MM.1S (cell line): ENCODE results near the gene ARMC3.

Experiments used
- DNase-seq: peaks from one replicate; pipeline ENCODE4 v3.0.0-alpha.2; 2015
- H2AFZ ChIP-seq: fragments of 300-600 bp; sonication (generic); 2 replicates; pipeline ENCODE4 v1.6.0; 2016; ENCODE audit warnings: antibody characterized with exemption, low read length
- H3F3A ChIP-seq: fragments of 300-600 bp; sonication (generic); 2 replicates; pipeline ENCODE4 v1.6.1; 2016; ENCODE audit warnings: mild to moderate bottlenecking, antibody characterized with exemption, low read length, moderate library complexity, mixed read lengths; ENCODE audit not compliant: insufficient read depth
- H3K27ac ChIP-seq: fragments of 300-600 bp; sonication (generic); 2 replicates; pipeline ENCODE4 v1.5.1; 2016; ENCODE audit warnings: mild to moderate bottlenecking, low read length
- H3K27me3 ChIP-seq: fragments of 300-600 bp; sonication (generic); replicated peaks from 2 replicates; pipeline ENCODE4 v1.6.0; 2016; ENCODE audit warnings: low read length; ENCODE audit not compliant: insufficient read depth
- H3K36me3 ChIP-seq: fragments of 300-600 bp; sonication (generic); replicated peaks from 2 replicates; pipeline ENCODE4 v1.6.1; 2016; ENCODE audit warnings: mild to moderate bottlenecking, low read length, mixed read lengths; ENCODE audit not compliant: insufficient read depth
- H3K4me1 ChIP-seq: fragments of 300-600 bp; sonication (generic); 2 replicates; pipeline ENCODE4 v1.6.1; 2016; ENCODE audit warnings: low read length, mixed read lengths
- H3K4me2 ChIP-seq: fragments of 300-600 bp; sonication (generic); 2 replicates; pipeline ENCODE4 v1.6.0; 2016; ENCODE audit warnings: low read depth, low read length
- H3K4me3 ChIP-seq: fragments of 300-600 bp; sonication (generic); 2 replicates; pipeline ENCODE4 v1.5.1; 2016; ENCODE audit warnings: low read length, mixed read lengths
- H3K79me2 ChIP-seq: fragments of 300-600 bp; sonication (generic); 2 replicates; pipeline ENCODE4 v1.6.1; 2016; ENCODE audit warnings: mixed run types, low read length, mixed read lengths
- H3K9ac ChIP-seq: fragments of 300-600 bp; sonication (generic); 2 replicates; pipeline ENCODE4 v1.6.1; 2016; ENCODE audit warnings: low read length, mixed read lengths
- H3K9me2 ChIP-seq: fragments of 300-600 bp; sonication (generic); replicated peaks from 2 replicates; pipeline ENCODE4 v1.6.1; 2016; ENCODE audit warnings: mild to moderate bottlenecking, low read length, mixed read lengths; ENCODE audit not compliant: insufficient read depth
- H3K9me3 ChIP-seq: fragments of 300-600 bp; sonication (generic); replicated peaks from 2 replicates; pipeline ENCODE4 v1.6.1; 2016; ENCODE audit warnings: mild to moderate bottlenecking, low read length, mixed read lengths; ENCODE audit not compliant: insufficient read depth
- H4K20me1 ChIP-seq: fragments of 300-600 bp; sonication (generic); 2 replicates; pipeline ENCODE4 v1.6.1; 2016; ENCODE audit warnings: mild to moderate bottlenecking, low read length, moderate library complexity, mixed read lengths; ENCODE audit not compliant: insufficient read depth
- EZH2 ChIP-seq: fragments of 300-600 bp; sonication (generic); optimal IDR thresholded peaks from 2 replicates; pipeline ENCODE3; 2017; ENCODE audit warnings: low read depth, mild to moderate bottlenecking, antibody characterized with exemption, low read length, mixed read lengths
- EZH2phosphoT487 ChIP-seq: fragments of 300-600 bp; sonication (generic); IDR thresholded peaks from 2 replicates; pipeline ENCODE4 v1.6.1; 2018; ENCODE audit warnings: antibody characterized with exemption, low read length
- TF ChIP-seq, protein P1 (sequence below): fragments of 300-600 bp; sonication (generic); IDR thresholded peaks from 2 replicates; pipeline ENCODE4 v1.5.1; 2016; ENCODE audit warnings: antibody characterized with exemption, low read length, mixed read lengths

ARMC3 gene

DNA sequence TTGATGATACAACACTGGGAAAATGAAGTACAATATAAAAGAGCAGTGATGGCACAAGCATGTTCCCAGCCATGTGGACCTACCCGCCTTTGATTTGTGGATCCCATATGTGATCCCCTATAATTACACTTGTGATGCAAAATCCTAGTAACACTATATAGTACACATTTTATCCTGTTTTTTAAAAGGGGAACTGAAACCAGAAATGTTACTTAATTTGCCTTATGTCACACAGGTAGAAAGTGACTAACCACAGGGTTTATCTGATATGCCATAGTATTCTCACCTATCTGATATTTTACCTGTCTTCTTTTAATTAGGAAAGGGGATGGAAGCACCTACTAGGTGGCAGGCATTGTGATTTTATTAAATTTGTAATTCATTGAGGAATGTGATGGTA, 35.0 kb downstream of the ARMC3 start:
- H3K9me2 ChIP-seq: no peaks in the 10 kb centered on the region
- no peak overlapping the region for H3K4me2 ChIP-seq
- H4K20me1 ChIP-seq: no peaks in the 10 kb centered on the region
- H3K9me3 ChIP-seq: no peaks in the 10 kb centered on the region
- no peak for TF ChIP-seq EZH2
- TF ChIP-seq, protein P1, sequence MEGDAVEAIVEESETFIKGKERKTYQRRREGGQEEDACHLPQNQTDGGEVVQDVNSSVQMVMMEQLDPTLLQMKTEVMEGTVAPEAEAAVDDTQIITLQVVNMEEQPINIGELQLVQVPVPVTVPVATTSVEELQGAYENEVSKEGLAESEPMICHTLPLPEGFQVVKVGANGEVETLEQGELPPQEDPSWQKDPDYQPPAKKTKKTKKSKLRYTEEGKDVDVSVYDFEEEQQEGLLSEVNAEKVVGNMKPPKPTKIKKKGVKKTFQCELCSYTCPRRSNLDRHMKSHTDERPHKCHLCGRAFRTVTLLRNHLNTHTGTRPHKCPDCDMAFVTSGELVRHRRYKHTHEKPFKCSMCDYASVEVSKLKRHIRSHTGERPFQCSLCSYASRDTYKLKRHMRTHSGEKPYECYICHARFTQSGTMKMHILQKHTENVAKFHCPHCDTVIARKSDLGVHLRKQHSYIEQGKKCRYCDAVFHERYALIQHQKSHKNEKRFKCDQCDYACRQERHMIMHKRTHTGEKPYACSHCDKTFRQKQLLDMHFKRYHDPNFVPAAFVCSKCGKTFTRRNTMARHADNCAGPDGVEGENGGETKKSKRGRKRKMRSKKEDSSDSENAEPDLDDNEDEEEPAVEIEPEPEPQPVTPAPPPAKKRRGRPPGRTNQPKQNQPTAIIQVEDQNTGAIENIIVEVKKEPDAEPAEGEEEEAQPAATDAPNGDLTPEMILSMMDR: no peak
- H3K9ac ChIP-seq: no peak overlapping the region
- H3F3A ChIP-seq: no peaks in the 10 kb centered on the region
- H3K36me3 ChIP-seq: no peaks in the 10 kb centered on the region
- no peaks in the 10 kb centered on the region for H3K79me2 ChIP-seq
- no peaks in the 10 kb centered on the region for H3K4me1 ChIP-seq
- H3K27me3 ChIP-seq: no peaks in the 10 kb centered on the region
- no peak overlapping the region for H3K27ac ChIP-seq
- no peak overlapping the region for H3K4me3 ChIP-seq
- DNase-seq: peak; percentile 10
- H2AFZ ChIP-seq: no peak overlapping the region

DNA sequence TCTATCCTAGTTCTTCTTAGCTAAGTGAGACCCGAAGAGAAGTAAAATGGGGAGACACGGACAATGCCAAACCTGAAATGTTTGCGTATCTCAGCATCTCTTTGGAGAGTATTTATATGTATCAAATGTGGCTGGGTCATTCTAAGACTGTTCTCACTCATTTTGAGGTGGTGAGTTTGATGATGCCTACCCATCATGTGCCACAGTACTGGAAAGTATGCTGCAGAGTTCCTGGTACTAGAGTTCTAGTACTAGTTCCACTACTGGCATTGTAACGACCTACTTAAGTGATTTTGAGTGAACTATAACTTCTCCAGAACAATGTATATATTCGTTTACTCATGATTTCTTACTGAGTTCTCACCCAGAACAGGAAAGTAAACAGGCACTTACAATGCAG, 41.9 kb downstream of the ARMC3 start:
- H2AFZ ChIP-seq: no peak overlapping the region
- H3K36me3 ChIP-seq: no peaks in the 10 kb centered on the region
- H3K4me1 ChIP-seq: no peaks in the 10 kb centered on the region
- H3K79me2 ChIP-seq: no peaks in the 10 kb centered on the region
- no peak for DNase-seq
- no peaks in the 10 kb centered on the region for H4K20me1 ChIP-seq
- H3K9ac ChIP-seq: no peak overlapping the region
- no peak overlapping the region for H3K4me2 ChIP-seq
- no peak overlapping the region for H3K4me3 ChIP-seq
- TF ChIP-seq EZH2 (no peak), EZH2phosphoT487 (no peak)
- TF ChIP-seq, protein P1: no peak
- H3F3A ChIP-seq: no peaks in the 10 kb centered on the region
- H3K27ac ChIP-seq: no peak overlapping the region
- no peaks in the 10 kb centered on the region for H3K9me3 ChIP-seq
- H3K9me2 ChIP-seq: no peaks in the 10 kb centered on the region
- H3K27me3 ChIP-seq: no peaks in the 10 kb centered on the region

DNA sequence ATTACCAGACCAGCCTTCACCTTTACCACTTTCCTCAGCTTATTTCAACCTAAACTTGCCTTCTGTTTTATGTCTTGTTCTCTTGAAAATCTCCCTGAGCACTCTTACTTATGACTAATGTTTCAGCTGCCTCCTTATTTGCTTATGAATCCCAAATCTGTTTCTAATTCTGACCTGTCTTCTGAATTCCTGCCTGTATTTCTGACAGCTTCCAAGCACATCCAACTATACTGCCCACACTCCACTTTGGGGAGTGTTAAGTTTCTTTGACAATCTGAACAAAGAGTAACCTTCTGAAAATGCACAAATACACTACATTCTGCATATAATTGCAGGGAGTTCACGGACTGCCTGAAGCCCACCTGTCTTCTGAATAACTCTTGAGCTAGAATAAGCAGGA, 48.7 kb downstream of the ARMC3 start:
- Histone ChIP-seq H3K4me1 (no peaks in the 10 kb centered on the region), H3K4me3 (no peak overlapping the region), H4K20me1 (no peaks in the 10 kb centered on the region), H3K79me2 (no peaks in the 10 kb centered on the region), H3K9me3 (no peaks in the 10 kb centered on the region), H3F3A (no peaks in the 10 kb centered on the region), H3K27me3 (no peaks in the 10 kb centered on the region), H2AFZ (no peak overlapping the region), H3K9me2 (no peaks in the 10 kb centered on the region), H3K4me2 (no peak overlapping the region), H3K36me3 (no peaks in the 10 kb centered on the region), H3K9ac (no peak overlapping the region), H3K27ac (no peak overlapping the region)
- TF ChIP-seq EZH2phosphoT487 (no peak), EZH2 (no peak)
- TF ChIP-seq, protein P1: no peak
- no peak for DNase-seq
